Activated CD8-positive, alpha-beta memory T cell treated with anti-CD3 and anti-CD28 coated beads for 48 hours (primary cell): Measurements from ENCODE around the gene HTR3C.
"Not testable (repeated sequence)": the region's sequence is repeated elsewhere in the genome, so short reads cannot be mapped to it uniquely, and the experiment has no call there.

Source experiments
- DNase-seq, 3 experiments: peaks; one replicate each; pipeline ENCODE4 v3.0.0-alpha.2; 2020; ENCODE audit warnings: low read depth in 2 of 3, low spot score in 2 of 3

The HTR3C gene

DNA sequence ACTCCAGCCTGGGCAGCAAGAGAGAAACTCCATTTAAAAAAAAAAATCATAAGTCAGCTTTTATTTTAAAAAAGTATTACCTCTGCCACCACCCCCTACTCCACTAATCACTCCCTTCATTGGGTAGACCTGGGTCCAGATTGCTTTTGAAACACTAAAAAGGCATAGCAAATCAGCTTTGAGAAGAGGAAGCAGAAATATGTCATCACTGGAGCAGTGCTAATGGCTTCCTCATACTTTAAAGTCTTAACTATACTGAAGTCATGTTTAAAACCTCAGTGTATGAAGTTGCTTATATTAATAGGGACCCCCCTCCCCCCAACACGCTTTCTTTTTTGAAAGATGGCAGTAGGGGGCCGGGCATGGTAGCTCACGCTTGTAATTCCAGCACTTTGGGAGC is 22.3 kb upstream of the HTR3C start:
- DNase-seq, result no peak

- no peak for DNase-seq
These were observed 21.6 kb upstream of the HTR3C start, which contains the start of gene HTR3D for GRCh38 chr3:184031187-184031792. Gene HTR3D (plus strand): TSS chr3:184031742. CDS start chr3:184031742, 0 bp downstream.

DNA sequence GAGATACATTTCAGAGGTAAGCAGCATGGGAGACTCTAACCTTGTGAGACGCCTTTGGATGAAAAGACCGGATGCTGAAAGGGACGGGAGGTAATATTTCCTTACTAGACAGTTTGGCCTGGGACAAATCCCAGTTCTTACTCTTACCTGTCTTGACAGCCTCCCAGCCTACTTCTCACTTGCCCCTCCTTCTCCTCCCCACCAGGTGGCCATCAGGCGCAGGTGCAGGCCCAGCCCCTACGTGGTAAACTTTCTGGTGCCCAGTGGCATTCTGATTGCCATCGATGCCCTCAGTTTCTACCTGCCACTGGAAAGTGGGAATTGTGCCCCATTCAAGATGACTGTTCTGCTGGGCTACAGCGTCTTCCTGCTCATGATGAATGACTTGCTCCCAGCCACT is 15.0 kb upstream of the HTR3C start:
- DNase-seq, result no peak

- not testable (repeated sequence) for DNase-seq
These were observed 14.5 kb upstream of the HTR3C start for GRCh38 chr3:184038307-184038706.

GRCh38 chr3:184039414-184039813 is 13.4 kb upstream of the HTR3C start:
- no peak for DNase-seq

DNA sequence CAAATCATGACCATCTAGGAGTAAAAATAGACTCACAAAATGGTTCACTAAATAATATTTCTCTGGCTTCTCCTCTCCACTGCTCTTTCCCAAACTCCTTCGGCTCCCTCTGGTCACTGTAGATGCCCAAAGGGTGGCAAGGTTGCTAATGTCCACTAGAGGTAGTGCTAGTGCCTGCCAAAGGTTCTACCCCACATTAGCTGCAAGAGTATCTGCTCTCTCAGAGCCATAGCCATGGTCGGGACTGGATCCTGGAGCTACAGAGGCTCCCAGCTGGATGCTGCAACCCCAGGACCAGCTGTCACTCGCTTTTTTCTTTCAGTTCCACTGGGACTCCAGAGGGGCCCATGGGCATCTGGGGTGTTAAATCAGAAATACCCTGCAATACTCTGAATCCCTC is 12.8 kb upstream of the HTR3C start:
- DNase-seq, result no peak

- DNase-seq, result no peak
These were observed 10.2 kb upstream of the HTR3C start for GRCh38 chr3:184042617-184043016.

GRCh38 chr3:184045995-184046394 is 6.9 kb upstream of the HTR3C start:
- no peak for DNase-seq

DNA sequence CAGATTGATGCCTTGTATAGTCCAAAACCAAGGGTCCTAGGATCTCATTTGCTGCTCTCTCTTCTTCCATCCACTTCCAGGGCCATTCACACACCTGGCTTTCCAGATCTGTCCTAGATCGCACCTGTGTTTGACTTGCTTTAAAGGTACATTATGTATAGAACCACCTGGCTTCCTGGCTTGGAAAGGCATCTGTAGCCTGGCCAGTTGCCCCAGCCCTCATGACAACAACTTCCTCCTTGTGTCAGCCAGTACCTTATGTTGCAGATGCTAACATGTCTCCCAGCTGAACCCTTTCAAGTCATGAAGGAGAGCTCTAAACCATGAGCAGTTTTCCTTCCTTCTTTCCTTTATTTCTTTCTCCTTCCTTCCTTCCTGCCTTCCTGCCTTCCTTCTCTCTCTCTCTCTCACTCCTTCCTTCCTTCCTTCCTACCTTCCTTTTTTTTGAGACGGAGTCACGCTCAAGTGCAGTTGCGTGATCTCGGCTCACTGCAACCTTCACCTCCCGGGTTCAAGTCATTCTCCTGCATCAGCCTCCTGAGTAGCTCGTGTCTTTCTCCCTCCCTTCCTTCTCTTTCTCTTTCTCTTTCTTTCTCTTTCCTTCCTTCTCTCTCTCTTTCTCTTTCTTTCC is 2.5 kb upstream of the HTR3C start:
- DNase-seq, result no peak

- DNase-seq, result no peak
These were observed 5.2 kb downstream of the HTR3C start for GRCh38 chr3:184058029-184058428.

DNA sequence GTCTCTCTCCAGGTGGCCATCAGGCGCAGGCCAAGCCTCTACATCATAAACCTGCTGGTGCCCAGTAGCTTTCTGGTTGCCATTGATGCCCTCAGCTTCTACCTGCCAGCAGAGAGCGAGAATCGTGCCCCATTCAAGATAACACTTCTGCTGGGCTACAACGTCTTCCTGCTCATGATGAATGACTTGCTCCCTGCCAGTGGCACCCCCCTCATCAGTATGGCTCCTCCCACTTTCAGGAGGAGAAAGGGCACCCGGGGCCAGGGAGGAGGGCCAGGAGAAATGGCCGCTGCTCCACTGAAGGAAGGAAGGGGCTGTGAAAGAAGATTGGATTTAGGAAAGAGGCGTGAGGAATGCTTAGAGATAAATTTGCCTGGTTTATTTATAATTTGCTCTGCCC is 6.6 kb downstream of the HTR3C start:
- no peak for DNase-seq

GRCh38 chr3:184062637-184063036 is 9.8 kb downstream of the HTR3C start:
- no peak for DNase-seq

- DNase-seq, result no peak
These were observed 13.4 kb downstream of the HTR3C start for GRCh38 chr3:184066211-184066610.

DNA sequence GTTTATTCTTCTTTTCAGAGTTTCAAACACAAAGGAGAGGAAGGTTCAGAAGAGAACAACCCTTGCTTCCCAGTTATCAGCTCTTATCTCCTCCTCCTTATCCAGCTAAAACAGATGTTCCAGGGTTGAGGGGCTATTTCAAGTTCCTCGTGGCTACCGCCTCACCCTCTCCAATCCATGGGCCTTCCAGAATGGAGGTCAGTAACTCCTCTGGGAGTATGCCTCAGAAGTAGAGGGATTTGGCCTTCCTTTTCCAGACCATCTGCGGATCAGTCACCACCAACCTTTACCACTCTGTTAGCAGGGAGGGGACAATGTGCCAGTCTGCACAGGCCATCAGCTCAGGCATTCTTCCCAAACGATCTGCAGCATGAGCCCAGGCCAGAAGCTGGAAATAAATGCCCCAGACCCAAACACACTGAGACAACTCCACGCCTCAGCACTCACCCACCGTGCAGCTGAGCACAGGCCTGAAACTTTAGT is 14.8 kb downstream of the HTR3C start:
- DNase-seq, result no peak

DNA sequence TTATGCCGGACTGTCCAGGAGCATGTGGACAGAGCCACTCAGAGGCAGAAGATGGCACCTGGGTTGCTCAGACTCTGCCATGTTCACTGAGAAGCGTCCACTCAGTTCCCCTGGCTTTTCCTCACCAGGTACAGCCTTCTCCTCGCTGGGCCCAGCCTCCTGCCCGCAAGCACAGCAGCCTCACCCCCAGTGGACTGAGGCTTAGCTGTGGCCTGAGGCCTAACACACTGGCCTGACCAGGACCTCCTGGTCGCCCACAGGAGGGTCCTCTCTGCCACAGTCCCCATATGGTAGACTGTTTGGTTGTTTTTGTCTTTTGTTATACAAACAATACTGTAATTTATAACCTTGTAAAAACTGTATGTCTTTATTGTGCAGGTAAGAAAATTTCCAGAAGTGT is 15.5 kb downstream of the HTR3C start:
- no peak for DNase-seq

- DNase-seq, result not testable (repeated sequence)
These were observed 18.3 kb downstream of the HTR3C start for GRCh38 chr3:184071142-184071541.

DNA sequence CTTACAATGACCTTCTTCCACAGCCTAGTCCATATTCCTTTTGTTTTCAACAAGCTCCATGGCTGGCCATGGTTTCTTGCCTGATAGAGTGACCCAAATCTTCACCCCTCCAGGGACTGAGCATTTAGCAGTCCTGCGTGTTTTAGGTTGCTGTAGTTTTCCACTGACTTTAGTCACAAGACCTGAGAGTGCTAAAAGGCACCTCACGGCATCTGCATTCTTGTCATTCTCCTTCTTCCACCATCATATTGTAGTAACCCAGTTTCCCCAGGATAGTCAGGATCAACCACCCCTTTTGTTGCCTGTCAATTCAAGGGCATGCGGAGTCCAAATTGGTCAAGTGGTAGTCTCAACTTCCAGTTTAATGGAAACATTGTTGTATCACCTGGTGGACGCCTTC is 20.8 kb downstream of the HTR3C start:
- no peak for DNase-seq

GRCh38 chr3:184075901-184076300 is 23.1 kb downstream of the HTR3C start:
- DNase-seq, result no peak

- DNase-seq, result no peak
These were observed 25.0 kb downstream of the HTR3C start for GRCh38 chr3:184077881-184078280.

DNA sequence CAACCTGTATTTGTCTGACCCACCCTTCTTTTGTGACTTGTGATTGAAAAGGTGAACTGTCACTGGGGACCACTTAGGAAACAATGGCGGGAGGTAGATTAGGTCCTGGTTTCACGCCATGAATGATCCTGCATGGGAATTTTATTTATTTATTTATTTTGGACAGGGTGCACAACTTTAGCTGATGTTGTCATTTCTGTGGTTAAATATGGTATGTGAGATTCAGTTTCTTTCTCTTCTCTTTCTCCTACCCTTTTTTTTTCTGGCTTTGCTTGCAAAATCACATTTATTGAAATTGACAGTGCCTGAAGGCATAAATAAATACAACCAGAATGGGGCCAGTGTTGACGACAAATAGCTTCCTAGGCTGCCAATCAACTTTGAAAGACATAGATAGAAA is 26.0 kb downstream of the HTR3C start:
- no peak for DNase-seq

DNA sequence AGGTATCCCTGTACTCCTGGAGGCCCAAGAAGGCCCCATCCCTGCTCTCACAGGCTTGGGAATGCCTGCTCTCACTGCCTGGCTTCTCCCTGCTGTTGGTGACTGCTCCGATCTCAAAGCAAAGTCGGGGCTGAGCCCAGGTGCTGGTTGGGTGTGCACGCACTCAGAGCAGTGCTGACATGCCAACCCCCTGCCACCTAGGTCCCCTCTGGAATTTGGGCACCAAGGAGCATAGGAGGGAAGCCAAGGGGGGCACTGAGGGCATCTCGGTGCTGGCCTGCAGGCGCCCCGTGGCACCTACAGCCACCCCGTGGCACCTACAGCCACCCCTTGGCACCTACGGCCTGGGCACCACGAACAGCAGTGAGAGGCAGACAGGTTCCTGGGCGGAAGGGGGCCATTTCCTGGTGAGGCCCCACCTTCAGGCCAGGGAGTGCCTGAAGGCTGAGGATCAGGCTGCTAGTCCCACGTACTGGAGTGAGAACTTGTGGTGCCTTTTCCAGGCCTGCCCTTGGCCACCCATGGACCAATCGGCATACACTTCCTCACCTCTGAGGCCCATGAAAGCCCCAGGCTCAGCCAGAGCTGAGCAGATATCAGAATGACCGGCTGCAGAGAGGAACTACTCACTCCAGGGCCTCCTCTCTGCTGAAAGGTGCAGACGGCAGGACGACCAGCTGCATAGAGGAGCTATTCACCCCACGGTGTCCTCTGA is 28.4 kb downstream of the HTR3C start:
- no peak for DNase-seq

- DNase-seq, result no peak
These were observed 29.2 kb downstream of the HTR3C start for GRCh38 chr3:184082034-184082433.
